ENCODE measurements around the gene PTPRN2. TPM values are rescaled to one million over a fixed set of nuclear protein-coding genes. Genes with fewer than 3 reads are reported as not detected.

Gene PTPRN2
- total RNA-seq, 1 experiment from 2014 or later, result 0.11 TPM

- intact Hi-C loops (cut with micrococcal nuclease; ENCODE audit: unreplicated experiment), result no loop called here
- Histone ChIP-seq H3K4me3 (ENCODE audit: low read depth, low read length, poor library complexity, severe bottlenecking) (no peak overlapping the region), H3K27me3 (replicated peaks; ENCODE audit: insufficient read depth, low read depth, low read length, poor library complexity) (no peaks in the 10 kb centered on the region), H3K4me1 (ENCODE audit: insufficient read depth, low read length, poor library complexity, severe bottlenecking) (no peaks in the 10 kb centered on the region), H3K27ac (ENCODE audit: low read depth, low read length, poor library complexity, severe bottlenecking) (no peak overlapping the region), H3K36me3 (ENCODE audit: insufficient read depth, low read length, poor library complexity, severe bottlenecking) (no peaks in the 10 kb centered on the region), H3K9me3 (ENCODE audit: low read depth, low read length, poor library complexity, severe bottlenecking) (peaks cover 7% of the 10 kb centered on the region)
- CTCF ChIA-PET, result no interaction called here
- TF ChIP-seq EZH2 (IDR thresholded peaks at IDR 0.05; ENCODE audit: borderline replicate concordance, low read depth, low read length, poor library complexity, severe bottlenecking) (no peak), CTCF (conservative IDR thresholded peaks at IDR 0.05; ENCODE audit: low read depth, low read length) (no peak)
- POLR2A ChIA-PET (ENCODE audit: low non-redundant PET), result no interaction called here
- BruUV-seq (replicated peaks), result no TSS peak
- DNase-seq (ENCODE audit: low spot score), result no peak
Measured at GRCh38 chr7:157997080-157997440, 590.6 kb downstream of the PTPRN2 start.

DNA sequence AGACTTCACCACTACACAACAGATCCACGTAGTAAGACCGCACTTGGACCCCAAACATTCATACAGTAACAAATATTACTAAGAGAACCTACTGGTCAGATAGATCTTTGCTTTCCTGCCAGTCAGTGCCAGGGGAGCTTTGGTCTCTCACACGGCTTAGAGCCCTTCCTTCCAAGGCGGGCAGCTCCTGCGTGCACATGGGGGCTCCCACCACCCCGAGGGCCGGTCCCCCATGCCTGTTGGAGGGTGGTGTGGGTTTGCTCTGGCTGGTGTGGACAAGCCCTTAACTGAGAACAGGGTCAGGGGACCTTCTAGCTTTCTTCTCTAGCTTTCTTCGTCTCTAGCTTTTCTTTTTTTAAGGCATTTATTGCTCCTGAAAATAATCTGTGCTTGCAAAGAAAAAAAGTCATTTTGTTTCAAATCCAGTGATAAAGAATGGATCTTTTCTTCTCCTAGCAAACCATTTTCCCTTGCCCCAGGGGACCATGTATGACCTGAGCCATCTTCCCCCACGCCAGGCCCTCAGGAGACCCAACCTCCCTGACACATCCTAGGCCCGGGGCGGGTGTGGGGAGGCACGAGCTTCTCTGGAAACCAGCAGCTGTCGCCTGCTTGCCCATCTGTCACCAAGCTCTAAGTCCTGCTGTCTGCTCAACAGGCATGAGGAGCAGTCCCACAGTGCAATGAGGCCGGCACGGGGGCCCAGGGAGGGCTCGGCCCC is 591.1 kb downstream of the PTPRN2 start:
- POLR2A ChIA-PET (ENCODE audit: low non-redundant PET), result no interaction called here
- no peak overlapping the region for H3K27ac ChIP-seq (ENCODE audit: low read depth, low read length, poor library complexity, severe bottlenecking)
- BruUV-seq (replicated peaks), result no TSS peak
- CTCF ChIA-PET, result no interaction called here
- peaks cover 7% of the 10 kb centered on the region for H3K9me3 ChIP-seq (ENCODE audit: low read depth, low read length, poor library complexity, severe bottlenecking)
- TF ChIP-seq EZH2 (IDR thresholded peaks at IDR 0.05; ENCODE audit: borderline replicate concordance, low read depth, low read length, poor library complexity, severe bottlenecking) (no peak), CTCF (conservative IDR thresholded peaks at IDR 0.05; ENCODE audit: low read depth, low read length) (no peak)
- no peak for DNase-seq (ENCODE audit: low spot score)
- H3K4me1 ChIP-seq (ENCODE audit: insufficient read depth, low read length, poor library complexity, severe bottlenecking), result no peaks in the 10 kb centered on the region
- no peak overlapping the region for H3K4me3 ChIP-seq (ENCODE audit: low read depth, low read length, poor library complexity, severe bottlenecking)
- no peaks in the 10 kb centered on the region for H3K36me3 ChIP-seq (ENCODE audit: insufficient read depth, low read length, poor library complexity, severe bottlenecking)
- no peaks in the 10 kb centered on the region for H3K27me3 ChIP-seq (replicated peaks; ENCODE audit: insufficient read depth, low read depth, low read length, poor library complexity)
- intact Hi-C loops (cut with micrococcal nuclease; ENCODE audit: unreplicated experiment), result no loop called here

DNA sequence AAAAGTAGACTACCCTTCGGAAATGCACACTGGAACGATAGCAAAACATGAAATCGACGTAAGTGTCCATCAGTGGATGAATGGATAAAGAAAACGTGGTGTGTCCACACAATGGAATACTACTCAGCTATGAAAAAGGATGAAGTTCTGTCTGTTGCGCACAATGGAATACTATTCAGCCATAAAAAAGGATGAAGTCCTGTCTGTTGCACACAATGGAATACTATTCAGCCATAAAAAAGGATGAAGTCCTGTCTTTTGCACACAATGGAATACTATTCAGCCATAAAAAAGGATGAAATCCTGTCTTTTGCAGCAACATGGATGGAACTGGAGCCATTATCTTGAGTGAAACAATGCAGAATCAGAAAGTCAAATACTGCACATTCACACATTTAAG is 591.8 kb downstream of the PTPRN2 start:
- intact Hi-C loops (cut with micrococcal nuclease; ENCODE audit: unreplicated experiment), result no loop called here
- Histone ChIP-seq H3K4me1 (ENCODE audit: insufficient read depth, low read length, poor library complexity, severe bottlenecking) (no peaks in the 10 kb centered on the region), H3K27ac (ENCODE audit: low read depth, low read length, poor library complexity, severe bottlenecking) (no peak overlapping the region), H3K27me3 (replicated peaks; ENCODE audit: insufficient read depth, low read depth, low read length, poor library complexity) (no peaks in the 10 kb centered on the region), H3K9me3 (ENCODE audit: low read depth, low read length, poor library complexity, severe bottlenecking) (peaks cover 7% of the 10 kb centered on the region), H3K4me3 (ENCODE audit: low read depth, low read length, poor library complexity, severe bottlenecking) (no peak overlapping the region), H3K36me3 (ENCODE audit: insufficient read depth, low read length, poor library complexity, severe bottlenecking) (no peaks in the 10 kb centered on the region)
- no peak for DNase-seq (ENCODE audit: low spot score)
- BruUV-seq (replicated peaks), result no TSS peak
- ChIA-PET POLR2A (ENCODE audit: low non-redundant PET) (no interaction called here), CTCF (no interaction called here)
- TF ChIP-seq EZH2 (IDR thresholded peaks at IDR 0.05; ENCODE audit: borderline replicate concordance, low read depth, low read length, poor library complexity, severe bottlenecking) (no peak), CTCF (conservative IDR thresholded peaks at IDR 0.05; ENCODE audit: low read depth, low read length) (no peak)

Data from A673 (cell line).